Spleen (tissue), 11 donors: Measurements from ENCODE around the gene SPATA16. TPM values are rescaled to one million over a fixed set of nuclear protein-coding genes. Genes with fewer than 3 reads are reported as not detected.

Source experiments
- DNase-seq: peaks from one replicate; pipeline ENCODE4 v3.0.0-alpha.2; 2020
- H3K27ac ChIP-seq, 8 donors: fragments of 200-600 bp; sonication (generic) in 7 of 8; 1 replicate in 4 of 8; 2 replicates in 4 of 8; pipeline versions ENCODE4 v1.5.0 to v1.8.0; 2016 to 2021; ENCODE audit warnings: inconsistent platforms in 4 of 8, mild to moderate bottlenecking in 4 of 8, moderate library complexity in 1 of 8
- H3K27me3 ChIP-seq, 7 donors: fragments of 200-600 bp; sonication (generic) in 6 of 7; replicated peaks in 1 of 7; 1 replicate in 4 of 7; 2 replicates in 3 of 7; pipeline versions ENCODE4 v1.5.0 to v1.8.0; 2016 to 2021; ENCODE audit warnings: inconsistent platforms in 3 of 7, mild to moderate bottlenecking in 1 of 7
- H3K36me3 ChIP-seq, 6 donors: fragments of 200-600 bp; sonication (generic) in 5 of 6; 1 replicate in 4 of 6; 2 replicates in 2 of 6; pipeline versions ENCODE4 v1.5.0 to v1.8.0; 2016 to 2021; ENCODE audit warnings: inconsistent platforms in 2 of 6
- H3K4me1 ChIP-seq, 6 donors: fragments of 200-600 bp; sonication (generic) in 5 of 6; 1 replicate in 3 of 6; 2 replicates in 3 of 6; pipeline versions ENCODE4 v1.5.0 to v1.8.0; 2016 to 2021; ENCODE audit warnings: inconsistent platforms in 3 of 6
- H3K4me3 ChIP-seq, 8 donors: fragments of 200-600 bp; sonication (generic) in 7 of 8; 1 replicate in 4 of 8; 2 replicates in 4 of 8; pipeline versions ENCODE4 v1.5.0 to v1.8.0; 2016 to 2021; ENCODE audit warnings: inconsistent platforms in 4 of 8, mild to moderate bottlenecking in 4 of 8, moderate library complexity in 2 of 8
- H3K9me3 ChIP-seq, 8 donors: fragments of 200-600 bp; sonication (generic) in 7 of 8; 1 replicate in 4 of 8; 2 replicates in 4 of 8; pipeline versions ENCODE4 v1.5.0 to v1.8.0; 2016 to 2021; ENCODE audit warnings: inconsistent platforms in 4 of 8
- CTCF ChIP-seq, 11 experiments: fragments of 200-600 bp in 7 of 11; fragments of 450-650 bp in 4 of 11; sonication (generic) in 4 of 11; IDR thresholded peaks in 8 of 11; conservative IDR thresholded peaks in 3 of 11; 1 replicate in 7 of 11; 2 replicates in 4 of 11; pipeline versions ENCODE4 v1.4.0 to v1.8.0; 2016 to 2021; ENCODE audit warnings: antibody characterized with exemption in 11 of 11, inconsistent platforms in 4 of 11, mild to moderate bottlenecking in 1 of 11
- POLR2A ChIP-seq, 3 donors: fragments of 450-650 bp; IDR thresholded peaks; one replicate each; pipeline ENCODE4 v1.5.1; 2017; ENCODE audit warnings: antibody characterized with exemption in 3 of 3, mild to moderate bottlenecking in 1 of 3
- POLR2AphosphoS5 ChIP-seq, 3 donors: sonication (generic); formaldehyde crosslinking; IDR thresholded peaks; one replicate each; pipeline ENCODE4 v1.5.1; 2017; ENCODE audit warnings: antibody characterized with exemption in 3 of 3
- WGBS, 5 donors: extraction: QIAGEN DNeasy Blood & Tissue Kit in 3 of 5; methylation state at CpG; one replicate each; pipeline versions ENCODE4 v1.1.5 to v1.1.7; 2013 to 2018; 5-methylcytosine and 5-hydroxymethylcytosine counted together
- intact Hi-C: fragments of 100-400 bp; cut with DNase I; formaldehyde crosslinking; loops from one replicate; pipeline ENCODE4 v1.15.0; 2023; ENCODE audit warnings: low total_unique reads
- polyA plus RNA-seq, 3 donors: library from polyadenylated mRNA; stranded (reverse); fragments of 200-250 nt; gene quantifications; one replicate each; pipeline ENCODE4 v1.2.1, GENCODE V29; 2013
- total RNA-seq, 7 donors: library from RNA; depleted of rRNA in 3 of 7; stranded (reverse); fragments of >200 nt in 3 of 7; fragmentation: NEBNext Ultra II Directional in 4 of 7; extraction: Animal tissue kit (Norgen Biotek cat#: 25700) in 4 of 7; gene quantifications; one replicate each; pipeline versions ENCODE4 v1.1.0 to v1.2.1, GENCODE V29; 2016 to 2021
- donor health status: healthy with polysubstance abuse.
- donor health status: DM: no; HTN: no; CAD: no; lungs with moderate emphysema.
- donor health status: DM: no; HTN: no; CAD: no.
- donor health status: Bipolar disorder and iron deficiency.
- donor health status: healthy.
- donor health status: DM: no; HTN: no; CAD: no.
- donor health status: DM: yes; HTN: yes; CAD: no.

Gene SPATA16
- total and polyA plus RNA-seq, 10 donors, result not detected

GRCh38 chr3:173049360-173049759, 91.7 kb downstream of the SPATA16 start:
- intact Hi-C loops, result no loop called here
- Histone ChIP-seq H3K4me1 (no peaks in the 10 kb centered on the region), H3K27me3 (no peaks in the 10 kb centered on the region), H3K27ac (no peak overlapping the region), H3K9me3 (no peaks in the 10 kb centered on the region), H3K4me3 (no peak overlapping the region), H3K36me3 (no peaks in the 10 kb centered on the region)
- 68 to 93% (median 77%) methylated on average over 2 of the region's 2 CpGs for WGBS, 5 donors
- DNase-seq, result no peak
- TF ChIP-seq POLR2AphosphoS5 (IDR thresholded peaks at IDR 0.05) (no peak), POLR2A (IDR thresholded peaks at IDR 0.05) (no peak), CTCF (IDR thresholded peaks at IDR 0.05 in 8 of 11, conservative IDR thresholded peaks at IDR 0.05 in 3 of 11) (no peak)

DNA sequence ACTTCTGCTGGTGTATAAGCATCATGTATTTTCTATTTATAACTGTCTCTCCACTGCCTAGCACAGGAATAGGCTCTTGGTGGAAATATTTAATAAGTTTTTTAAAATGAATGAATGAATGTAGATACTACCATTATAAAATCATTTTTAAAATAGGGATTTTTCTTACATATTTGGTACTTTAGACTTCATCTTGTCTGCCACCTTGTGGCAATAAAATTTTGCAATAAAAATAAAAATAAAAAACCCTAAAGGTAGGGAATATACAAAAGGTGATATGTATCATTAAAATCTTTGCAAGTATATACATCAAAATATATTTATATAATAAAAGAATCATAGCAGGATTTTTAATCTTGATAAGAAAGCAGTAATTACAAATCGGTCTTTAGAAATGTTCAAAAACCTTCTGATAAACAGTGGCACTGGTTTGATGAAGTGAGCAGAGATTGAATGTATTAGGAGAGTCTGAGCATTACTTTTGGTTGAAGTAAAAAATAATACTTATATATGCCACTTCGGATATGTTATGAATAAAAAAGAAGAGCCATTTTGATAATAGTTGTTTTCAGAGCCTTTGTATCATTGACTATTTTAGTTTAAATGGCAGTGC, 95.2 kb downstream of the SPATA16 start:
- Histone ChIP-seq H3K4me3 (no peak overlapping the region), H3K27me3 (no peaks in the 10 kb centered on the region), H3K4me1 (no peaks in the 10 kb centered on the region), H3K9me3 (no peaks in the 10 kb centered on the region), H3K36me3 (no peaks in the 10 kb centered on the region), H3K27ac (no peak overlapping the region)
- no peak for TF ChIP-seq POLR2A (IDR thresholded peaks at IDR 0.05)
- TF ChIP-seq CTCF (IDR thresholded peaks at IDR 0.05 in 8 of 11, conservative IDR thresholded peaks at IDR 0.05 in 3 of 11), result peak in 2 of 11 experiments; percentile 6 to 28
- no peak for TF ChIP-seq POLR2AphosphoS5 (IDR thresholded peaks at IDR 0.05)
- 67 to 84% (median 74%) methylated on average over 2 of the region's 2 CpGs for WGBS, 5 donors
- DNase-seq, result no peak
- intact Hi-C loops, result no loop called here

DNA sequence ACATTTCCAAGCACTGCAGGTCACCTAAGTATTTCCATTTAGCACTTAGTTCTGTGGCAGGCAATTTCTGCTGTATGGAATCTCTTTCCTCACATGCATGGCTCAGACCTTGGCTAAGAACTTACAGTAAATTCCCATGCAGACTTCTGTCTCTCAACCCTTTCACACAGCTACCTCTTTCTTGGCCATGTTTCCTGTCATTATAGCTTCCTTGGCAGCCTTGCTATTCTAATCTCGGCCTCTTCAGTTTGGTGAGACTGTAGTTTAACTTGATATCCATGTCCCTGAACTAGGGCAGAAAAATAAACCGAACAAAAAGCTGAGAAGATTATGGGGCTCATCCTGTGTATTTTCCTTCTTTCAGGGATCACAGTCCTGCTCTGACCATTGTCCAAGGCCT, 96.0 kb downstream of the SPATA16 start:
- TF ChIP-seq CTCF (IDR thresholded peaks at IDR 0.05 in 8 of 11, conservative IDR thresholded peaks at IDR 0.05 in 3 of 11), result no peak
- no peak for TF ChIP-seq POLR2A (IDR thresholded peaks at IDR 0.05)
- TF ChIP-seq POLR2AphosphoS5 (IDR thresholded peaks at IDR 0.05), result no peak
- no peak overlapping the region for H3K4me3 ChIP-seq
- H3K4me1 ChIP-seq, result no peaks in the 10 kb centered on the region
- no peak overlapping the region for H3K27ac ChIP-seq
- no peak for DNase-seq
- 47 to 73% (median 65%) methylated on average over 2 of the region's 2 CpGs for WGBS, 5 donors
- no peaks in the 10 kb centered on the region for H3K9me3 ChIP-seq
- intact Hi-C loops, result no loop called here
- no peaks in the 10 kb centered on the region for H3K36me3 ChIP-seq
- no peaks in the 10 kb centered on the region for H3K27me3 ChIP-seq

- DNase-seq, result no peak
- Histone ChIP-seq H3K4me1 (no peaks in the 10 kb centered on the region), H3K4me3 (no peak overlapping the region), H3K27me3 (no peaks in the 10 kb centered on the region), H3K9me3 (no peaks in the 10 kb centered on the region), H3K36me3 (no peaks in the 10 kb centered on the region), H3K27ac (no peak overlapping the region)
- WGBS, 5 donors, result 91 to 97% (median 94%) methylated on average over 5 of the region's 5 CpGs
- TF ChIP-seq POLR2A (IDR thresholded peaks at IDR 0.05), result no peak
- intact Hi-C loops, result no loop called here
These were observed 97.3 kb downstream of the SPATA16 start for GRCh38 chr3:173043757-173044156.

- no peak overlapping the region for H3K4me3 ChIP-seq
- no peak overlapping the region for H3K27ac ChIP-seq
- no peaks in the 10 kb centered on the region for H3K9me3 ChIP-seq
- 65 to 86% (median 76%) methylated on average over 3 of the region's 3 CpGs for WGBS, 5 donors
- no peaks in the 10 kb centered on the region for H3K36me3 ChIP-seq
- intact Hi-C loops, result no loop called here
- no peaks in the 10 kb centered on the region for H3K27me3 ChIP-seq
- DNase-seq, result no peak
- TF ChIP-seq CTCF (IDR thresholded peaks at IDR 0.05 in 8 of 11, conservative IDR thresholded peaks at IDR 0.05 in 3 of 11) (no peak), POLR2AphosphoS5 (IDR thresholded peaks at IDR 0.05) (no peak), POLR2A (IDR thresholded peaks at IDR 0.05) (no peak)
- H3K4me1 ChIP-seq, result no peaks in the 10 kb centered on the region
These were observed 102.6 kb downstream of the SPATA16 start for GRCh38 chr3:173038484-173038871.
